Heart left ventricle (tissue), 16 donors: ENCODE measurements around the gene TIMP1. TPM values are rescaled to one million over a fixed set of nuclear protein-coding genes. Genes with fewer than 3 reads are reported as not detected.

ENCODE experiments used
- ATAC-seq, 4 donors: fragments of 200-7000 bp; cut with Tn5 transposase; one replicate each; pipeline ENCODE4 v1.9.1; 2020 to 2022; ENCODE audit warnings: moderate library complexity in 4 of 4, mild to moderate bottlenecking in 3 of 4, moderate number of reproducible peaks in 1 of 4
- DNase-seq, 5 donors: peaks; one replicate each; pipeline ENCODE4 v3.0.0-alpha.2; 2020
- H3K27ac ChIP-seq, 12 donors: fragments of 200-600 bp; sonication (generic) in 4 of 12; one replicate each; pipeline versions ENCODE4 v1.5.0 to v1.8.0; 2016 to 2022; ENCODE audit warnings: mild to moderate bottlenecking in 2 of 12
- H3K27me3 ChIP-seq, 9 donors: fragments of 200-600 bp; sonication (generic) in 2 of 9; one replicate each; pipeline versions ENCODE4 v1.5.1 to v1.8.0; 2016 to 2022; ENCODE audit warnings: mild to moderate bottlenecking in 3 of 9
- H3K36me3 ChIP-seq, 9 donors: fragments of 200-600 bp; sonication (generic) in 2 of 9; one replicate each; pipeline versions ENCODE4 v1.5.0 to v1.8.0; 2018 to 2022; ENCODE audit warnings: mild to moderate bottlenecking in 2 of 9
- H3K4me1 ChIP-seq, 12 donors: fragments of 200-600 bp; sonication (generic) in 4 of 12; one replicate each; pipeline versions ENCODE4 v1.5.0 to v1.8.0; 2016 to 2022; ENCODE audit warnings: mild to moderate bottlenecking in 3 of 12
- H3K4me3 ChIP-seq, 12 donors: fragments of 200-600 bp; sonication (generic) in 4 of 12; one replicate each; pipeline versions ENCODE4 v1.5.0 to v1.8.0; 2017 to 2022; ENCODE audit warnings: mild to moderate bottlenecking in 9 of 12, moderate library complexity in 4 of 12
- H3K9me3 ChIP-seq, 12 donors: fragments of 200-600 bp; sonication (generic) in 4 of 12; one replicate each; pipeline versions ENCODE4 v1.5.0 to v1.8.0; 2016 to 2022; ENCODE audit warnings: mild to moderate bottlenecking in 1 of 12
- CTCF ChIP-seq, 12 donors: fragments of 200-600 bp; sonication (generic) in 4 of 12; IDR thresholded peaks; one replicate each; pipeline versions ENCODE4 v1.5.0 to v1.8.0; 2018 to 2022; ENCODE audit warnings: antibody characterized with exemption in 12 of 12, mild to moderate bottlenecking in 5 of 12
- POLR2A ChIP-seq, 2 donors: fragments of 450-650 bp; IDR thresholded peaks; one replicate each; pipeline ENCODE4 v1.6.1; 2017; ENCODE audit warnings: antibody characterized with exemption in 2 of 2, mild to moderate bottlenecking in 2 of 2, moderate library complexity in 2 of 2
- WGBS, 4 donors: extraction: QIAGEN DNeasy Blood & Tissue Kit in 2 of 4; methylation state at CpG; one replicate each; pipeline versions ENCODE4 v1.1.5 to v1.1.7; 2013 to 2018; 5-methylcytosine and 5-hydroxymethylcytosine counted together
- intact Hi-C, 10 donors: fragments of 100-400 bp; cut with DNase I; formaldehyde crosslinking; loops; one replicate each; pipeline versions ENCODE4 v1.11.1 to v1.14.2; 2022
- polyA plus RNA-seq, 2 donors: library from polyadenylated mRNA; stranded (reverse); fragments of 200-250 nt; gene quantifications; one replicate each; pipeline ENCODE4 v1.2.3, GENCODE V29; 2013
- total RNA-seq, 9 donors: library from RNA; depleted of rRNA in 2 of 9; stranded (reverse); fragments of >200 nt in 2 of 9; fragmentation: NEBNext Ultra II Directional in 3 of 9; extraction: Animal tissue kit (Norgen Biotek cat#: 25700) in 3 of 9; gene quantifications; one replicate each; pipeline versions ENCODE4 v1.1.0 to v1.2.4, GENCODE V29; 2016 to 2023
- donor health status: ischemic (EF 13 %, LVEDD 7.1; RV severe dilation, severe dysfunction).
- donor health status: healthy with polysubstance abuse.
- donor health status: DM: no; HTN: yes; CAD: no.
- donor health status: DM: no; HTN: no; CAD: no.
- donor health status: ischemic (EF 25% LVEDD 6.9; RV normal size, moderate dysfunction).
- donor health status: ischemic (EF 25% LVEDD 5.7; RV mildly dilated, moderate dysfunction).
- donor health status: healthy.
- donor health status: DM: yes; HTN: yes; CAD: no.
- donor health status: ischemic (EF 35%, LVEDD 5.7; RV mildly dilated, moderate dysfunction).
- donor health status: nonischemic (EF 11% LVEDD 7.7; RV severe dilation, severe dysfunction).
- donor health status: DM: yes; HTN: yes; CAD: no.
- donor health status: PGD.
- donor health status: ischemic (EF 29% LVEDD 5.4; RV normal size, mild dysfunction).
- donor health status: nonischemic (EF 23%, LVEDD 6.1; RV moderate dilation, normal function).

The TIMP1 gene
- total and polyA plus RNA-seq, 11 donors: 52.5 to 864 (median 177) TPM

DNA sequence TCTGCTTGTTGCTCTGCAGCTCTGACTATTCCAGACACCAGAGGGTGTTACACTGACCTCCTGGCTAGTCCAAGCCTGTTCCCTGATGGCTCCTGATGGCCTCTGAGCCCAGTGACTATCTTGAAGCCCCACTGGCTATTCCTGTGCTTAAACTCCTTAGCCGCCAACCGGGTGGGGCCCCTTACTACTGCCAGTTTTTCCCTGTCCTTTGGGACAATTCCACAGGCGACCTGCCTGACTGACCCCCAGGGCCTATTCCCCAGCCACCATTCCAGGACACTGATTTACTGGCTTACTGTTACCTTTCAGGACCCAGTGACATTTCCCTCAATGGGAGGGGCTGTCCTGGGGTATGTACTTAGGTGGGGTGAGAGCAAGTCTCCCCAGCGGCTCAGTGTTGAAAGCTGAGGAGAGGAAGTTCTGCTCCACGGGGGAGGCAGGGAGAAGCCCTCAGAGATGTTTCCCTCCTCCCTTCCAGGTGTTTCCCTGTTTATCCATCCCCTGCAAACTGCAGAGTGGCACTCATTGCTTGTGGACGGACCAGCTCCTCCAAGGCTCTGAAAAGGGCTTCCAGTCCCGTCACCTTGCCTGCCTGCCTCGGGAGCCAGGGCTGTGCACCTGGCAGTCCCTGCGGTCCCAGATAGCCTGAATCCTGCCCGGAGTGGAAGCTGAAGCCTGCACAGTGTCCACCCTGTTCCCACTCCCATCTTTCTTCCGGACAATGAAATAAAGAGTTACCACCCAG, 4.0 kb downstream of the TIMP1 start:
- ATAC-seq (no peak), DNase-seq (no peak)
- Histone ChIP-seq H3K27me3 (peaks cover 0 to 2% (median 0%) of the 10 kb centered on the region in 9 donors), H3K4me3 (no peak overlapping the region), H3K9me3 (no peaks in the 10 kb centered on the region), H3K4me1 (peaks cover 0 to 7% (median 0%) of the 10 kb centered on the region in 12 donors), H3K27ac (no peak overlapping the region), H3K36me3 (peaks cover 0 to 14% (median 0%) of the 10 kb centered on the region in 9 donors)
- intact Hi-C loops: loop anchor here in 1 of 10 donors (10.0 kb wide), 1 partner anchor 59 kb away; no protein-coding TSS in a partner anchor
- WGBS, 4 donors: 64 to 75% (median 68%) methylated on average over 11 of the region's 11 CpGs
- TF ChIP-seq POLR2A (IDR thresholded peaks at IDR 0.05) (no peak), CTCF (IDR thresholded peaks at IDR 0.05) (no peak)

GRCh38 chrX:47587091-47587891, 5.1 kb downstream of the TIMP1 start:
- TF ChIP-seq CTCF (IDR thresholded peaks at IDR 0.05): no peak
- no peak for TF ChIP-seq POLR2A (IDR thresholded peaks at IDR 0.05)
- no peak for ATAC-seq
- H3K36me3 ChIP-seq: peaks cover 0 to 14% (median 0%) of the 10 kb centered on the region in 9 donors
- intact Hi-C loops: loop anchor here in 1 of 10 donors (10.0 kb wide), 1 partner anchor 58 kb away; no protein-coding TSS in a partner anchor
- no peaks in the 10 kb centered on the region for H3K4me1 ChIP-seq
- 40 to 75% (median 57%) methylated on average over 3 to 4 of the region's 4 CpGs for WGBS, 4 donors
- no peaks in the 10 kb centered on the region for H3K9me3 ChIP-seq
- no peak for DNase-seq
- H3K4me3 ChIP-seq: no peak overlapping the region
- H3K27me3 ChIP-seq: peaks cover 0 to 2% (median 0%) of the 10 kb centered on the region in 9 donors
- H3K27ac ChIP-seq: no peak overlapping the region

- Histone ChIP-seq H3K27ac (no peak overlapping the region), H3K36me3 (peaks cover 0 to 14% (median 0%) of the 10 kb centered on the region in 9 donors), H3K9me3 (no peaks in the 10 kb centered on the region), H3K4me3 (no peak overlapping the region), H3K27me3 (peaks cover 0 to 2% (median 0%) of the 10 kb centered on the region in 9 donors), H3K4me1 (no peaks in the 10 kb centered on the region)
- TF ChIP-seq POLR2A (IDR thresholded peaks at IDR 0.05): no peak
- no peak for TF ChIP-seq CTCF (IDR thresholded peaks at IDR 0.05)
- 71 to 86% (median 82%) methylated on average over 12 to 16 of the region's 16 CpGs for WGBS, 4 donors
- DNase-seq (no peak), ATAC-seq (no peak)
- intact Hi-C loops: loop anchor here in 1 of 10 donors (10.0 kb wide), 1 partner anchor 57 kb away; no protein-coding TSS in a partner anchor
These were observed 5.9 kb downstream of the TIMP1 start for GRCh38 chrX:47587906-47588735.
